Mucosa of gallbladder (tissue), 1 donor: Measurements from ENCODE around the gene COX5A. TPM values are rescaled to one million over a fixed set of nuclear protein-coding genes. Genes with fewer than 3 reads are reported as not detected.

Experiments
- DNase-seq: peaks from one replicate; pipeline ENCODE4 v3.0.0-alpha.2; 2020; ENCODE audit warnings: low spot score
- total RNA-seq: library from RNA; stranded (reverse); gene quantifications from one replicate; pipeline ENCODE4 v1.2.1, GENCODE V29; 2021
- donor health status: DM: no; HTN: no; CAD: no.

COX5A gene
- total RNA-seq = 165 TPM

DNA sequence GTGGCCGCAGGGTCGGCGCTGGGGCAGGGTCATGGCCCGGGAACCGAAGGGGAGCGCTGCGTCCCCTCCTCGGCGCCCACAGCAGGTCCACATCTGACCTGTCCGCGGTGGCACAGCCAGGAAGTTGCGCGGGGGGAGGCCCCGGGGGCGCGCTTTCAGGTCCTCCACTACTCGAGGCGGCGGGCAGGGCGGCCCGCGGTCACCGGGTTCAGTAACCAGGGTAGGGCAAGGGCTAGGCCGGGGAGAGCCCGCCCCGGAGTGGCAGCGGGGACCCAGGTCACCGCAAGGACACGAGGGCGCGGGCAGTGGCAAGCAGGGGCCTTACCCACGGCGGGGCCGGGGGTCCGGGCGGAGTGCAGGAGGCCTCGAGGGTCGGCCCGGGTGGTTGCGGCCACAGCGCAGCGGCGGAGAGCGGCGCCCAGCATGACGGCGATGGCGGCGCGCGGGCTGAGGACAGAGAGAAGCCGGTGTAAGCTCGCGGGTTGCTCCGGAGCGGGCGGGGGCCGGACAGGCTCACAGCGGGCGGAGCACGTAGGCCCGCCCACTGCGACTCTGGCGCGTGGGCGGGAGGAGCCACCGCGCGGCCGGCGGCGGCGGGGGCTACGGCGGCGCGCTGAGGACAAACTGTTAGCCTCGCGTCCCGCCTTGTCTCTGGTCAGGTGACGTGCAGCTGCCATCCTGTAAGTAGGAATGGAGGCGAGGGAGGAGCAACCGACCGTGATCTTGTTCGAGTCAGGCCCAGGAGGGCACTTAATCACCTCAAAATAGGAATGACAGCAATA, at the start of gene COX5A:
Gene COX5A, minus strand, starts transcription at position 484 of the 782 bp plus-strand sequence. Its CDS starts 59 bp downstream, at position 425.
- DNase-seq = peak; percentile 96

DNA sequence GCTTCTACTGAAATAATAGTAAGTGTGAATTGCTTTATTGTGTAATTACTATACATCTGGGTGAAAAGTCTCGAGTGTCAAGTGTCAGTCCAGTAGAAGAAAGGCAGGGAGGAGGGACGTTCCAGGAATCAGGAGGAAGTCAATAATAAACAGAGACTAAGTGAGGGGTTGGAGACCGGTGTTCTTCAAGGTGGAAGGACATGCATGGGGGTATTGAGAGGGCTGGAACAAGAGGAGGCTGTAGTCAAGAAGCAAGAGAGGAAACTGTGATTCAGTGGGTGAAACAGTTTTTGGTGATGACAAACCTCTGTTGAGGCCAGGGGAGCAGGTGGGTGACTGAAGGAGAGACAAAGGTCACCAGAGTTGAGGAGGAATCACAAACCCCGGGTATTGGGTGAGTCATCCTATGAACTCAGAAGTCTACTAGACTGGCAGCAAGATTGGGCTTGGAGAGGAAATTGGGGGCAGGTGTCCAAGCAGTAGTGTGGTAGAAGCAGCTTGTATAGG, 45.9 kb upstream of the COX5A start:
- DNase-seq = no peak

DNA sequence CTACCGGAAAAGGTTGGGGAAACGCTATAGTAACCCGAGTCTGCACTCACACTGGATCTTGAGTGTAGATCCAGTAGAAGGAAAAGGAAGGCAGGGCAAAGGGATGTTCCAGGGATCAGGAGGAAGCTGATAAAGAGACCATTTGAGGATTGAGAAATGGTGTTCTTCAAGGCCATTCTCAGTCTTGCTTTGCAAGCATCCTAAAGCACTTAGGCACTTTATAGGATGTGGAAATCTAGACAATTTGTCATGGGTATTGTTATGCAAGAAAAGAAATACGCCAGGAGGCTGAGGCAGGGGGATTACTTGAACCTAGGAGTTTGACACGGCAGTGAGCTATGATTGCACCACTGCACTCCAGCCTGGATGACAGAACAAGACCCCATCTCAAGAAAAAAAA, 44.3 kb upstream of the COX5A start:
- no peak for DNase-seq

DNA sequence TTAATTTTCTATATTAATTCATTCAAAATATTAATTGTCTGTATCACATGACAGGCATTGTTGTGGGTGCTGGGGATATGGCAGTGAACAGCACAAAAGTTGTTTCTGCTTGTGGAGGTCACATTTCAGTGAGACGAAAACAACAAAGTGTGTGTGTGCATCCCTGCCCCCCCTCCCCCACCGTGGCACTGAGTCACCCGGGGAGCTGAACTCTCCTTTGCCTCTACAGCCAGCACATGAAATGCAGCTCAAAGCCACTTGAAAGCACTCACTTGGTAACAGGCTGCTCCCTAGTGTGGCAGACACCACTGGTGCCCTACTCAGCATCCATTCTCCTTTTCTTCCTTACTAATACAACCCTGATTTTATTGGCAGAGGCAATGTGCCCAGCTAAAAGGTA, 40.6 kb upstream of the COX5A start:
- DNase-seq = no peak

DNA sequence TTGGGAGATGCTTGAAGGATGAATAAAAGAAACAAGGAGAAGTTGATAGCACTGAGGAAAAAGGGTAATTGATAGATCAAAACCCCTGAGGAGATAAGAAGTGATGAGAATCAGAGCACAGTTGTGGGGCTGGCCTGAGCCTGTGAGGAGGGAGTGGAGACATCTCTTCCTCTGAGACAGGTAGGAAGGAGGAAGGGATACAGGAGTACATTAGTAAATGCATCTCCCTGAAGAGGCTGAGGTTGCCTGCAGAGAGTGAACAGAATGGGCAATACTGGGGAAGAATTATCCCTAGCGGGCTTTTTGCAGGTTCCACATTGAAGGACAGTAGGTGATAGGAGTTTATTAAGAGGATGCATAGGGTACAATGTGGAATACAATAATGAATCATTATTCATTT, 40.2 kb upstream of the COX5A start:
- no peak for DNase-seq

DNA sequence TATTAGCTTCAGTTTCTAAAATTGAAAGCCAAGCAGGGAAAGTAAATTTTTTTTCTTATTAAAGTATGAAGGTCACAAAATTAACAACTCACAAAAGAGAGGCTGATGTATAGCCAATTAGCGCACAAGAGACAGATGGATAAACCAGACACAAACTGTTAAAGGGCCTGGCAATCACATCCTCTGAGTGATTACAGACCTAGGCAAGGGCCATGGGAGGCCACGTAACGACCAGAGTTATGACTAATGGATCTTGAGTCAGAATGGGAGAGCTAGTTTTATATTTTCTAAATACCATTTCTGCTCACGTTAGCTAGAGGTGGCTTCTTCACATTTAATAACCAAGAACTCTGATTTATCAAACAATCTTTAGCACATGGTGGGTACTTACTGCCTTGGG, 39.7 kb upstream of the COX5A start:
- no peak for DNase-seq

DNA sequence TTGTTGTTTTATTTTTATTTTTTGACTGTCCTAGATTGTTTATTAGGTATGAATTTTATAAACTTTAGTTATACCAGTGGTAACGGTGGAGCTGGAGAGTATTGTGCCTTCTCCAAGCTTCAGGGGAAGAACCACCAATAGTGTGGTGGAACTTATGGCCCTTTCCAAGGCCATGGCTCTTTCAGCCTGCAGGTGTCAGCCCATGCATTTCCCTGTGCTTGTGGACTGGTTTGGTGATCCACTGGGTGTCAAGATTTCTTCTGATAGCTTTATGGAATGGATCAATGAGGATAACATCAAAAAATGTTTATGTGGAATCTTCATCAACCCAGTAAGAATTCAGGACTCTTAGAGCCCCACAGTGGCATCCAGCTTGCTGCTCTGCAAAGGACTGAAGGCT, 38.3 kb upstream of the COX5A start:
- no peak for DNase-seq

DNA sequence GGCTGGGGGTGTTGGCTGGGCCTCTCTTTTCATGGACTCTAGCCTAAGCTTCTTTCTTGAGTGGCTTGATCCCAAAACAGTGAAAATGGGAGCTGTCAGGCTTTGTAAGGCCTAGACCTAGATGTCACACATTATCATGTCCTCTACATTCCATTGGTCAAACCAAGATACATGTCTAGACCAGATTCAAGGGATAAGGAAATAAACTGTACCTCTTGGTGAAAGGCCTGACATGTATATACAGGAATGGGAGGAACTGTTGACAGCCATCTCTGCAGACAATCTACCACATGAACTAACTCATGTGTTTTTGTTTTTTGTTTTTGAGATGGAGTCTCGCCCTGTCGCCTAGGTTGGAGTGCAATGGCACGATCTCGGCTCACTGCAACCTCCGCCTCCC, 29.8 kb upstream of the COX5A start:
- no peak for DNase-seq

DNA sequence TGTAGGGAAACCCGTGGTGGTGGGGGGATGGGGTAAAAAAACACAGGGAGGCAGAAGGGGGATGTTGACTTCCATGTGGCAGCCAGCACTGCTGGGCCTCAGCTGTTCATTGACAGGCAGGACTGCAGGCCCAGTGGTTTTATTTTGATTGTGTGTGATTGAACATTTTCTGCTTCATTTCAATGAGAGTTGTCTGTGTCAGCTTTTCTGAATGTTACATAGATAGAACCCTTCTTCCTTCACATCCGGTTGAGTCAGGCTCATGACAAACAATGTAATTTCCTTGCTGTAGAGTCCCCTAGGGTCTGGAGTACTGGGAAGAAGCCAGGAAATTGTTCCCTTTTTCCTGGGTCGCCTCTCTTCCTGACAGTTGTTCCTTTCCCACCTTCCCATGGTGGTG, 26.9 kb upstream of the COX5A start:
- DNase-seq = no peak

DNA sequence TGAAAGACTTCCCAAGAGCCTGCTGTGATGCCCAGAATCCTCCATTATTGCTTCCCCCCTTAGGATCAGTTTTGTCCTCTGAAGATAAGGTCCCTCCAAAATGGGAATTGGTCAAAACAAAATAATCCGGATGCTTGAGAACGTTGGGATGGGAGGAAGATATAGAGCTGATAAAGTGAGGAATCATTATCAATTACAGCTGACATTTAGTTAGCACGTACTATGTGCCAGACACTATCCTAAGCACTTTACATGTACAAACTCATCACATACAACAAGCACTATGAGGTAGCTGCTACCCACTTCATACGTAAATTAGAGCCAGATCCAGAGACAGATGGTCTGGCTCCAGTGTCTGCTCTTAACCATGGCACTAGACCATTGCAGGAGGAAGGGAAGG, 25.3 kb upstream of the COX5A start:
- DNase-seq = no peak

DNA sequence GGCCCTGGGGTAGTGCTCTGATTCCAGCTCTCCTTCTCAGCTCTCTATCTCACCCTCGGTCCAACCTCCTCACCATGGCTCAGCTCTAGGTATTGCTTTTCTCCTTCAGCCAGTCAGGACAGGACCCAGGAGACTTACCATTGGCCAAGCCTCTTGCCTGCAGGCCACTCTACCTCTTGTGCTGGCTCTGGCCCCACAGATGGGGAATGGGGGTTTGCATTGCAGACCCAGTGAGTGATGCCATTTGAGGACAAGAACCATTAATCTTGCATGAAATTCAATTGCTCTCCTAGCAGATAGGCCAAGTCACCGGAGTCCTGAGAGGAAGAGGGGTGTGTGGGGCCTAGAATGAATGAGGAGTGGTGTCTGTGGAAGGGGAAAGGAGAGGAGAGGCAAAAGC, 24.8 kb upstream of the COX5A start:
- no peak for DNase-seq

DNA sequence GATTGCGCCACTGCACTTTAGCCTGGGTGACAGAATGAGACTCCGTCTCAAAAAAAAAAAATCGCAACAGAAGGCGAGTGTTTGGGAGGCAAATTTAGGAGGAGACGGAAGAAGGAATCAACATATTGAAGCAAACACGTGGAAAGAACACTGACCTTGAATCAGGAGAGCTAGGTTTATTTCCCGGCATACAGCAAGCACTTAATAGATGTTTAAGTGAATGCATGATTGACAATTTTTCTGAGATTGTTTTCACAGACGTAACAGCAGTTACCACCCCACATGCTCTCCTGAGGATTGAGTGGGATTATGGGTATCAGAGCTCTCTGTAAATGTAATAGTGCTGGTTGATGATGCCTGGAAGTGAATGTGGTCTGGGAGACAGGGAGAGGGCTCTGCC, 24.3 kb upstream of the COX5A start:
- DNase-seq = no peak

DNA sequence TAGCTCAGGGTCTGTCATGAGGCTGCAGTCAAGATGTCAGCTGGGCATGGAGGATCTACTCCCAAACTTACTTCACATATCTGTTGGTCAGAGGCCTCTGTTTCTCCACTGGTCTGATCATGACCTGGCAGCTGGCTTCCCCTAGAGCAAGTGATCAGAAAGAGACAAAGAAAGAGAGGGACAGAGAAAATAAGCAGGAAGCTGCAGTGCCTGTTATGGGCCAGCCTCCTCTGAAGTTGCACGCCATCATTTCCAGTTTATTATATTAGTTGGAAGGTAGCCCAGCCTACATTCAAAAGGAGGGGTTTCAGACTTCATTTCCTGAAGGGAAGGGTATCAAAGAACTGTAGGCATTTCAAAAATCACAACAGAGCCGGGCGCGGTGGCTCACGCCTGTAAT, 23.7 kb upstream of the COX5A start:
- DNase-seq = no peak

DNA sequence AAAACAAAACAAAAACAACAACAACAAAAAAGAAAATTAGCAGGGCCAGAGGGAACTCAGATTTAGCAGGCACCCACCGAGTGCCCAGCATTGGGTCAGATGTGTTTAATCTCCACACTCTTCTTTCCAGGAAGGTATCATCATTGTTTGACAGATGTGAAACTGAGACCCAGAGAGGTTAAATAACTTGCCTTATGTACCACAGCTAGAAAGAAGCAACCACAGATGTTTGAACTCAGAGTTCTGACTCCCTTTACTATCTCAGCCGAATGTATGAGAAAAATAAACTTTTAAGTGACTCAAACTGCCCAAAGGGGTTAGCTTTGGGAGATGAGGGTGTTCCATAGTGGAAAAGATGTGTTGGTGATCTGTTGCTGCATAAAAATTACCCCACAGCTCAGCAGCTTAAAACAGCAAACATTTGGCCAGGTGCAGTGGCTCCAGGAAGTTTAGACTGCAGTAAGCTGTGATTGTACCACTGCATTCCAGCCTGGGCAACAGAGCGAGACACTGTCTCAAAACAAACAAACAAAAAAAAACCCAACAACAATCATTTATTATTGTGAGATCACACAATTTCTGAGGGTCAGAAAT, 23.2 kb upstream of the COX5A start:
- DNase-seq = no peak

DNA sequence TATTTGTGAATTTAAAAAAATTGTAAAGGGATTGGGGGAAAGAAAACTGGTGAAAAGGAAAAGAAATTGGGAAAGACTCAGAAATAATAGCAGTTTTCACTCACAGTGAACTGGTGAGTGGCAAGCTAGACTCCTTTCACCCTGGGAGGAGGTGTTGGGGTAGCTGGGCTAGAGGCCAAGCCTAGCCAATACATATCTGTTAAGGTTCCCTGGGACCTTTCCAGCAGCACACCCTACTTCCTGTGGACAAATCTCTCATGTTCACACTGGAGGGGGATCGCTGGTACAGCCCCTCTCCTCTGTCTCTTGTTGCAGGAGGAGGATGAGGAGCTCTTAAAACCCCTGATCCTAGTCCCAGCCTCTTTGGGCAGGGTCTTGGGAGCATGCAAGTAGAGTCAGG, 22.4 kb upstream of the COX5A start:
- no peak for DNase-seq

DNA sequence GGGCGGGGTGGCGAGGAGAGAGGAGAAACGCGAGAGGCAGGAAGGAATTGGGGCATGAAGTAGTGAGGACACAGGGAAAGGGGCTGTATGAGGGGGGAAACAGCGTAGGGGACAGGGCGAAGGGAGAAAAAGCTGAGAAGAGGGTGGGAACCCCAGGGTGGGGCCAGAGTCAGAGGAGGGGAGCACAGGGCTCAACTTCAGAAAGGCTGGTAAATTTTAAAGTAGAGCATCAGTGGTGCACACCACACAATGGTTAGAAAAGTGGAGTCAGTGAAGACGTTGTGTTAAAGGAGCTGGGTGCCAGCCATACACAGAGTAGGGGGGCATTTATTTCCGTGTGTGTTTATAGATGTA, 21.7 kb upstream of the COX5A start:
- no peak for DNase-seq

DNA sequence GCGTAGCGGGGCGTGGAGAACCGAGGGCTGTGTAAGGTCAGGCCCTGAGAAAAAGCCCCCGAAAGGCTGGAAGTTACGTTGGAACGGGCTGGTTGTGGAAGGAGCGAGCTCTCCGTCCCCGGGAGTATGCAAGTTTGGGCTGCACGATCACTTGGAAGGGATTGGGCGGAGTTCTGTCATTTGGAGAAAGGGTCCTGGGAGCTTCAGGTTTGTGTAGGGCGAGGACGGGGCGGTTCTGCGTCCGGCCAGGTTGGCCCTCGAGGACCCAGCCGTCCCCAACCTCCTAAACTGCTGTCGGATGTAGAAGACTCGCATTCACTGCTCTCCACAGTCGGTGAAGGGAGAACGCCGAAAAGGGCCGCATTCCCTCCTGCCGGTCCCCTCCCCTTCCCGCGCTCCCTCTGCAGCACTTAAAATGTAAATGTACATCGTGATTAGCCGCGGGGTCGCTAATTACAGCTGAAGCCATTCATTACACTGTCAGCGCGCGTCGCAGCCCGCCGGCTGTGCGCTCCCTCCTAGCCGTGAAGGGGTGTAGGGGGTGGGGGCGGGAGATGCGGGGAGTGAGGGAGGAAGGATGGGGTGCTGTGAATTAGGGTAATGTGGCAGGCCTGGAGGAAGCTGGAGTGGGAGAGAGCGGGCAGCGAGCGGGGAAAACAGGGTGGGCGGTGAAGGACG, 21.2 kb upstream of the COX5A start:
- no peak for DNase-seq

DNA sequence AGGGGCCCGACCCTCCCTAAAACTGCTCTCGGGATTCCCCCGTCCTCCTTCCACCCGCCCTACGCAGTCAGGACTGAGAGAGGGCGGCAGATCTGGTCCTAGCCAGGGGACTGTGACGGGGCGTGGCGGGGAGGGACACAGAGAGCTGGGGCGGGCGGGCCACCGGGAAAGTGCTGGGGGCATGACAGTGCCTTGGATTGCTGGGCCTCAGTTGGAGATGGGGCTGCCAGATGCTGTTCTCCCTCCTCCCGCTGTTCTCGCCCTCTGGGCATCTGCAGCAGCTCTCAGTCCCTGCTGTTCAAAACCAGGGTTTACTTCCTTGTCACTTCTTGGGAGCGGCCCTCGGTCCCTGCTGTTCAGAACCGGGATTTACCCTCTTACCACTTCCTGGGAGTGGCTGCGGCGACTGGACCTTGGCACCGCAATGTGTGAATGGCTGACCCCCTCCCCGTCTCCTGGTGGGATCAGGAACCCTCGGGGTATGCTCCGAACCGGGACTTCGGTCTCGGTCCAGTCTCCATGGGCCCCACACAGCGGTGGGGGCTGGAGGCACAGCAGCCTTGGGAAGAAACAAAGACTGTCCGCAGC, 20.5 kb upstream of the COX5A start:
- DNase-seq = peak; percentile 59

DNA sequence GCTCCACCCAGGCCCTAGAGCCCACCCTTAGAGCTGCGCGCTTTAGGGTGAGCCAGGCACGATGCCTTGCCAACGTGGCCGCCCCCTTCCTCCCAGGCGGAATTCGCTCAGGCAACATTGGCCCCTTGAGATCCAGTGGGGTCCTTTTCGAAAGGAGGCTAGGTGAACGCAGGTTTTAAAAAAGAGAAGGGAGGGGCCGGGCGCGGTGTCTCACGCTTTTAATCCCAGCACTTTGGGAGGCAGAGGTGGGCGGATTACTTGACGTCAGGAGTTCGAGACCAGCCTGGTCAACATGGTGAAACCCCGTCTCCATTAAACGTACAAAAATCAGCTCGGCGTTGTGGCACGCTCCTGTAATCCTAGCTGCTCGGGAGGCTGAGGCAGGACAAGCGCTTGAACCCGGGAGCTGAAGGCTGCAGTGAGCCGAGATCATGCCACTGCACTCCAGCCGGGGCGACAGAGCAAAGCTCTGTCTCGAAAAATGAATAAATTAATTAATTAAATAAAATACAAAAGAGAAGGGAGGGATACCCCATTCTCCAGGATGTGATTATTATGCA, 19.7 kb upstream of the COX5A start:
- no peak for DNase-seq

DNA sequence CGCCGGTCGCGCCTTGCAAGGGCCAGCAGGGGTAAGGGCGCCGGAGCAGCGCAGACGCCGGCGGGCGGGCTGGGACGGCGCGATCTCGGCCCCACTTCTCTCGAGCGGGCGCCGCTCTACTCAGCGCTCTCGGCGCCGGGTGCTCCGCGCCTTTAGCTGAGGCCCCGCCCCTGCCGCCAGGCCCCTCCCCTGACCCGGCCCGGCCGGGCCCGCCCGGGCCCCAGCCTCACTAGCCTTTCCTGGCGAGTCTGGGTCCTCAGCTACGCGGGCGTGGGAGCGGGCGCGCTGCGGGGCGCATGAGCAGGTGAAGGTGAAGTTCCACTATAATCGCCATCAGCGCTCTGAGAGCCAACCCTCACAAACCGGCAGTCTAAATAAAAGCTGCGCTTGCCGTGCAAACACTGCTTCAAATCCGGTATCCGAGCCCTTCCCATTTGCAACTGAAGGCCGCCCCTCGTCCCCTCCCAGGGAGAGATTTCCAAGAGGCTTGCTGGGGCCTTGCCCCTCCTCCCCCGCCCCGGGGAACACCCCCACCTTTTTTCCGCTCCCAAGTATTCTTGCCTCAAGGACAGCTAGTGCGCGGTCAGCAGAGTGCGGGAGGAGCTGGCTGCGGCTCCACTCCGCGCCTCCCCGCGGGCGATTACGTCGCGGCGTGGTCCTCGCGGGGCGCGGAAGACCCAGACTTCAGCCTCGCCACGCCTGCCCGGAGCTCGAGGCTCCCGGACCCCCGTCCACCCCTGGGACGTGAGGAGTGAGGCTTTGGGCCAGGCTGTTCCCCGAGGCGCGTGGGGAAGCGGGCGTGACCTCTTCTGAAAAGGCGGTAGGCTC, 19.0 kb upstream of the COX5A start, which contains the start of gene RPP25:
Gene RPP25, minus strand, starts transcription at position 125 of the 828 bp plus-strand sequence. CDS start 189 bp downstream, outside the sequence.
- DNase-seq = peak; percentile 78
